ENCODE data around the gene LRRC8B. TPM values are rescaled to one million over a fixed set of nuclear protein-coding genes. Genes with fewer than 3 reads are reported as not detected.

Gene LRRC8B
- total RNA-seq, 1 experiment from 2014 or later: 42.9 TPM

GRCh38 chr1:89602871-89603404, 78.3 kb downstream of the LRRC8B start:
- Mint-ChIP-seq H3K4me3 (ENCODE audit: low read depth, unreplicated experiment) (no peak overlapping the region), H3K36me3 (ENCODE audit: insufficient read depth, unreplicated experiment) (no peaks in the 10 kb centered on the region), H3K9me3 (ENCODE audit: low read depth, unreplicated experiment) (no peaks in the 10 kb centered on the region), H3K27ac (ENCODE audit: unreplicated experiment) (no peak overlapping the region), H3K27me3 (ENCODE audit: unreplicated experiment) (no peaks in the 10 kb centered on the region), H3K4me1 (ENCODE audit: low read depth, unreplicated experiment) (peaks cover 32% of the 10 kb centered on the region)
- no TSS peak for BruUV-seq (replicated peaks)
- DNase-seq: no peak
- intact Hi-C loops (cut with micrococcal nuclease; ENCODE audit: unreplicated experiment): no loop called here
- no peak for TF ChIP-seq CTCF (IDR thresholded peaks at IDR 0.05; ENCODE audit: unreplicated experiment)
- CTCF ChIA-PET: interaction anchor here (0.7 kb wide), 1 partner anchor 1802 kb away, joined by 4 read pairs; no protein-coding TSS in a partner anchor

GRCh38 chr1:89603651-89604413, 79.2 kb downstream of the LRRC8B start:
- H3K9me3 Mint-ChIP-seq (ENCODE audit: low read depth, unreplicated experiment): no peaks in the 10 kb centered on the region
- TF ChIP-seq CTCF (IDR thresholded peaks at IDR 0.05; ENCODE audit: unreplicated experiment): no peak
- DNase-seq: no peak
- no peak overlapping the region for H3K27ac Mint-ChIP-seq (ENCODE audit: unreplicated experiment)
- peaks cover 30% of the 10 kb centered on the region for H3K4me1 Mint-ChIP-seq (ENCODE audit: low read depth, unreplicated experiment)
- no peak overlapping the region for H3K4me3 Mint-ChIP-seq (ENCODE audit: low read depth, unreplicated experiment)
- H3K27me3 Mint-ChIP-seq (ENCODE audit: unreplicated experiment): no peaks in the 10 kb centered on the region
- CTCF ChIA-PET: no interaction called here
- intact Hi-C loops (cut with micrococcal nuclease; ENCODE audit: unreplicated experiment): no loop called here
- H3K36me3 Mint-ChIP-seq (ENCODE audit: insufficient read depth, unreplicated experiment): no peaks in the 10 kb centered on the region
- no TSS peak for BruUV-seq (replicated peaks)

GRCh38 chr1:89604414-89604735, 79.7 kb downstream of the LRRC8B start:
- Mint-ChIP-seq H3K36me3 (ENCODE audit: insufficient read depth, unreplicated experiment) (no peaks in the 10 kb centered on the region), H3K27me3 (ENCODE audit: unreplicated experiment) (no peaks in the 10 kb centered on the region), H3K4me3 (ENCODE audit: low read depth, unreplicated experiment) (no peak overlapping the region), H3K27ac (ENCODE audit: unreplicated experiment) (no peak overlapping the region), H3K9me3 (ENCODE audit: low read depth, unreplicated experiment) (no peaks in the 10 kb centered on the region), H3K4me1 (ENCODE audit: low read depth, unreplicated experiment) (peaks cover 24% of the 10 kb centered on the region)
- no peak for DNase-seq
- BruUV-seq (replicated peaks): no TSS peak
- intact Hi-C loops (cut with micrococcal nuclease; ENCODE audit: unreplicated experiment): no loop called here
- no peak for TF ChIP-seq CTCF (IDR thresholded peaks at IDR 0.05; ENCODE audit: unreplicated experiment)
- CTCF ChIA-PET: no interaction called here

GRCh38 chr1:89605692-89606091, 81.1 kb downstream of the LRRC8B start:
- Mint-ChIP-seq H3K27ac (ENCODE audit: unreplicated experiment) (no peak overlapping the region), H3K4me1 (ENCODE audit: low read depth, unreplicated experiment) (peaks cover 18% of the 10 kb centered on the region), H3K4me3 (ENCODE audit: low read depth, unreplicated experiment) (no peak overlapping the region), H3K9me3 (ENCODE audit: low read depth, unreplicated experiment) (no peaks in the 10 kb centered on the region), H3K27me3 (ENCODE audit: unreplicated experiment) (peaks cover 4% of the 10 kb centered on the region), H3K36me3 (ENCODE audit: insufficient read depth, unreplicated experiment) (no peaks in the 10 kb centered on the region)
- no TSS peak for BruUV-seq (replicated peaks)
- intact Hi-C loops (cut with micrococcal nuclease; ENCODE audit: unreplicated experiment): no loop called here
- DNase-seq: peak; percentile 52
- no peak for TF ChIP-seq CTCF (IDR thresholded peaks at IDR 0.05; ENCODE audit: unreplicated experiment)
- CTCF ChIA-PET: no interaction called here
